SH-SY5Y (cell line): Measurements from ENCODE around the gene HIF1A.

ENCODE experiments used
- GATA2 ChIP-seq: IDR thresholded peaks from 2 replicates; pipeline ENCODE4 v1.6.1; 2011; ENCODE audit warnings: mild to moderate bottlenecking, low read depth, low read length
- GATA3 ChIP-seq: IDR thresholded peaks from 2 replicates; pipeline ENCODE4 v1.6.1; 2011; ENCODE audit warnings: low read depth, mild to moderate bottlenecking, low read length, moderate library complexity

DNA sequence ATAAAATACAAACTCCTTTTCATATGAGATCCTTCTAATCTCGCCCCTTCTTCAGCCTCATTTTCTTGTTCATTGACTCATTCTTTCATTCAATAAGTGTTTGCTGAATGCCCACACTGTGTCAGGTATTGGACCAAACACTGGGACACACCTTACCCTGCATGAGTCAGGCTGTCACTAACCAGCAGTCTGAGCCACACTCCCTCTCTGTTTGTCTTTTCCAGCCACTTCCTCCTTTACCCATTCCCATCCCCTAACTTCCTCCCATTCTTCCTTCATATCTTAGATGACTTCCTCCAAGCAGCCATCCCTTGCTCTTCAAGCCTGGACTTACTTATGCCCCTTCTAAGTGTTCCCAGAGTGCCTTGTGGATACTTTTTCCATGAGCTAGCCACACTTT lies 27.0 kb upstream of the HIF1A start:
- TF ChIP-seq GATA3 = no peak
- TF ChIP-seq GATA2 = no peak
